IMR-90 (cell line): ENCODE measurements around the gene WDR46. TPM values are rescaled to one million over a fixed set of nuclear protein-coding genes. Genes with fewer than 3 reads are reported as not detected.
A peak's percentile ranks its signal among the peaks of the same experiment; 100 is the strongest.

Experiments used
- ATAC-seq: fragments of 200-7000 bp; cut with Tn5 transposase; 2 replicates; pipeline ENCODE4 v1.9.1; 2020; ENCODE audit warnings: low read depth, mild to moderate bottlenecking, moderate library complexity
- BruUV-seq: library from RNA; stranded (reverse); fragments of 400-500 nt; replicated peaks from 2 replicates; lab custom pipeline; 2021; lab: Mats Ljungman, UMichigan
- CTCF ChIA-PET: fragments of 300-600 bp; formaldehyde crosslinking; extraction: SDS; loops from one replicate; lab custom pipeline; 2021; ENCODE audit warnings: antibody characterized with exemption; lab: Yijun Ruan, JAX
- POLR2A ChIA-PET: fragments of 300-600 bp; sonication (Branson Sonifier 250); formaldehyde crosslinking; loops from one replicate; lab custom pipeline; 2022; ENCODE audit warnings: antibody characterized with exemption; ENCODE audit not compliant: unreplicated experiment; lab: Charles Lee
- DNase-seq: peaks from one replicate; pipeline ENCODE4 v3.0.0; 2013
- H2AFZ ChIP-seq: replicated peaks from 2 replicates; pipeline ENCODE3; 2013; ENCODE audit warnings: low read length, mild to moderate bottlenecking; ENCODE audit not compliant: poor library complexity
- H2AK5ac ChIP-seq: 2 replicates; pipeline ENCODE4 v1.6.1; 2013; ENCODE audit warnings: low read depth, low read length, inconsistent platforms
- H2AK9ac ChIP-seq: replicated peaks from 2 replicates; pipeline ENCODE3; 2013; ENCODE audit warnings: mild to moderate bottlenecking, low read depth, low read length, moderate library complexity; ENCODE audit not compliant: poor library complexity
- H2BK120ac ChIP-seq: 2 replicates; pipeline ENCODE4 v1.6.1; 2013; ENCODE audit warnings: low read depth, low read length, inconsistent platforms
- H2BK15ac ChIP-seq: 3 replicates; pipeline ENCODE4 v1.6.1; 2013; ENCODE audit warnings: low read depth, low read length, inconsistent platforms
- H2BK20ac ChIP-seq: 2 replicates; pipeline ENCODE4 v1.6.1; 2013; ENCODE audit warnings: low read depth, mild to moderate bottlenecking, inconsistent platforms, low read length, moderate library complexity
- H2BK5ac ChIP-seq: 2 replicates; pipeline ENCODE4 v1.6.1; 2013; ENCODE audit warnings: mild to moderate bottlenecking, low read depth, low read length, inconsistent platforms; ENCODE audit not compliant: poor library complexity, severe bottlenecking
- H3K14ac ChIP-seq: replicated peaks from 2 replicates; pipeline ENCODE4 v1.6.1; 2013; ENCODE audit warnings: low read depth, low read length, inconsistent platforms
- H3K18ac ChIP-seq: 2 replicates; pipeline ENCODE4 v1.6.1; 2013; ENCODE audit warnings: low read depth, low read length, control low read depth
- H3K23ac ChIP-seq: 2 replicates; pipeline ENCODE4 v1.6.1; 2013; ENCODE audit warnings: low read depth, low read length, inconsistent platforms
- H3K27ac ChIP-seq: 2 replicates; pipeline ENCODE4 v1.5.1; 2013; ENCODE audit warnings: mild to moderate bottlenecking, control low read depth, low read length; ENCODE audit not compliant: insufficient read depth
- H3K27me3 ChIP-seq: 2 replicates; pipeline ENCODE4 v1.6.1; 2013; ENCODE audit warnings: low read length; ENCODE audit not compliant: control insufficient read depth, insufficient read depth
- H3K36me3 ChIP-seq: 2 replicates; pipeline ENCODE4 v1.6.1; 2013; ENCODE audit warnings: low read length, mixed read lengths; ENCODE audit not compliant: control insufficient read depth, insufficient read depth
- H3K4ac ChIP-seq: 2 replicates; pipeline ENCODE4 v1.6.1; 2013; ENCODE audit warnings: low read depth, low read length, inconsistent platforms
- H3K4me1 ChIP-seq: 2 replicates; pipeline ENCODE4 v1.6.1; 2013; ENCODE audit warnings: low read length, mixed read lengths; ENCODE audit not compliant: control insufficient read depth, insufficient read depth
- H3K4me2 ChIP-seq: 2 replicates; pipeline ENCODE4 v1.6.1; 2013; ENCODE audit warnings: low read depth, mild to moderate bottlenecking, control low read depth, low read length, moderate library complexity
- H3K4me3 ChIP-seq: 2 replicates; pipeline ENCODE4 v1.5.1; 2013; ENCODE audit warnings: low read depth, mild to moderate bottlenecking, control low read depth, low read length, moderate library complexity; ENCODE audit not compliant: insufficient read depth
- H3K56ac ChIP-seq: 2 replicates; pipeline ENCODE4 v1.6.1; 2013; ENCODE audit warnings: low read length, inconsistent platforms; ENCODE audit not compliant: insufficient read depth; ENCODE audit errors: extremely low read depth
- H3K79me1 ChIP-seq, 2 experiments: 2 replicates each; pipeline ENCODE4 v1.6.1; 2013; ENCODE audit warnings: low read length in 2 of 2, inconsistent platforms in 1 of 2, low read depth in 1 of 2
- H3K9ac ChIP-seq: 2 replicates; pipeline ENCODE4 v1.6.1; 2013; ENCODE audit warnings: low read depth, low read length, control low read depth
- H3K9me1 ChIP-seq: 2 replicates; pipeline ENCODE4 v1.6.1; 2013; ENCODE audit warnings: low read length, inconsistent platforms; ENCODE audit not compliant: insufficient read depth
- H3K9me3 ChIP-seq: 2 replicates; pipeline ENCODE4 v1.6.1; 2013; ENCODE audit warnings: low read length; ENCODE audit not compliant: control insufficient read depth, insufficient read depth
- H4K20me1 ChIP-seq: 2 replicates; pipeline ENCODE4 v1.6.1; 2013; ENCODE audit warnings: low read length, inconsistent platforms; ENCODE audit not compliant: insufficient read depth
- H4K5ac ChIP-seq: 2 replicates; pipeline ENCODE4 v1.6.1; 2013; ENCODE audit warnings: mild to moderate bottlenecking, low read depth, low read length, control low read depth
- H4K8ac ChIP-seq, 2 experiments: 2 replicates each; pipeline ENCODE4 v1.6.1; 2013; ENCODE audit warnings: low read depth in 2 of 2, low read length in 2 of 2, control low read depth in 1 of 2, inconsistent platforms in 1 of 2
- H4K91ac ChIP-seq: 2 replicates; pipeline ENCODE4 v1.6.1; 2013; ENCODE audit warnings: low read depth, low read length, inconsistent platforms; ENCODE audit not compliant: insufficient read depth
- BHLHE40 ChIP-seq: fragments of 150-350 bp; IDR thresholded peaks from 2 replicates; pipeline ENCODE4 v1.6.1; 2016; ENCODE audit warnings: mild to moderate bottlenecking, low read depth, low read length
- CEBPB ChIP-seq: IDR thresholded peaks from 2 replicates; pipeline ENCODE4 v1.6.1; 2012; ENCODE audit warnings: low read depth, low read length, improper control_type of control experiment
- CTCF ChIP-seq: conservative IDR thresholded peaks from 2 replicates; pipeline ENCODE4 v1.5.1; 2012; ENCODE audit warnings: mild to moderate bottlenecking, low read depth, low read length, improper control_type of control experiment
- MAFK ChIP-seq: IDR thresholded peaks from 2 replicates; pipeline ENCODE4 v1.6.1; 2012; ENCODE audit warnings: low read depth, low read length, improper control_type of control experiment
- MXI1 ChIP-seq: IDR thresholded peaks from 2 replicates; pipeline ENCODE4 v1.6.1; 2012; ENCODE audit warnings: low read depth, mild to moderate bottlenecking, low read length, moderate library complexity, borderline replicate concordance
- NFE2L2 ChIP-seq: fragments of 150-350 bp; IDR thresholded peaks from 2 replicates; pipeline ENCODE4 v1.6.1; 2016; ENCODE audit warnings: low read depth, mild to moderate bottlenecking, low read length
- POLR2A ChIP-seq: IDR thresholded peaks from 2 replicates; pipeline ENCODE4 v1.6.1; 2012; ENCODE audit warnings: mild to moderate bottlenecking, low read depth, low read length
- RCOR1 ChIP-seq: IDR thresholded peaks from 2 replicates; pipeline ENCODE4 v1.6.1; 2012; ENCODE audit warnings: mild to moderate bottlenecking, low read length, improper control_type of control experiment; ENCODE audit not compliant: insufficient replicate concordance
- RFX5 ChIP-seq: IDR thresholded peaks from 2 replicates; pipeline ENCODE4 v1.8.0; 2012; ENCODE audit warnings: low read depth, mild to moderate bottlenecking, low read length, moderate library complexity
- SMC3 ChIP-seq: fragments of 150-350 bp; IDR thresholded peaks from 2 replicates; pipeline ENCODE4 v1.6.1; 2016; ENCODE audit warnings: low read depth, mild to moderate bottlenecking, antibody characterized with exemption, low read length, moderate library complexity
- WGBS, 2 experiments: methylation state at CpG; one replicate each; pipeline versions ENCODE4 v1.1.5 to v1.1.7; 2013; ENCODE audit warnings: missing lambda C conversion rate in 2 of 2; ENCODE audit not compliant: insufficient read length in 1 of 2; ENCODE audit errors: extremely low coverage in 2 of 2; 5-methylcytosine and 5-hydroxymethylcytosine counted together
- dilution Hi-C: fragments of 300-500 bp; cut with HindIII; formaldehyde crosslinking; loops from one replicate; pipeline ENCODE4 v1.14.3; 2018; ENCODE audit warnings: low sequenced_read_pairs; ENCODE audit not compliant: unreplicated experiment
- in situ Hi-C: fragments of 300-500 bp; cut with MboI; formaldehyde crosslinking; loops from 3 replicates; pipeline ENCODE4 v1.14.3; 2019; ENCODE audit warnings: low sequenced_read_pairs, inconsistent platforms, mixed read lengths
- intact Hi-C: fragments of 100-400 bp; cut with micrococcal nuclease; formaldehyde crosslinking; loops from 2 replicates; pipeline ENCODE4 v1.10.0; 2022
- polyA plus RNA-seq, 3 experiments: library from polyadenylated mRNA; depleted of rRNA; stranded (reverse); fragments of >200 nt; gene quantifications; 2 replicates each; pipeline ENCODE4 v1.2.3, GENCODE V29; 2012; ENCODE audit warnings: low replicate concordance in 1 of 3
- total RNA-seq: library from RNA; depleted of rRNA; stranded (reverse); fragments of >200 nt; gene quantifications from 2 replicates; pipeline ENCODE4 v1.2.3, GENCODE V29; 2012
- TF ChIP-seq, protein P1 (sequence below): fragments of 150-350 bp; IDR thresholded peaks from 2 replicates; pipeline ENCODE4 v1.6.1; 2016; ENCODE audit warnings: low read depth, mild to moderate bottlenecking, low read length, moderate library complexity, borderline replicate concordance

The WDR46 gene
- total and polyA plus RNA-seq, 2 of the 4 experiments (the other 2 are of a cell fraction): 73.8 to 81.6 TPM

- TF ChIP-seq, protein P1, sequence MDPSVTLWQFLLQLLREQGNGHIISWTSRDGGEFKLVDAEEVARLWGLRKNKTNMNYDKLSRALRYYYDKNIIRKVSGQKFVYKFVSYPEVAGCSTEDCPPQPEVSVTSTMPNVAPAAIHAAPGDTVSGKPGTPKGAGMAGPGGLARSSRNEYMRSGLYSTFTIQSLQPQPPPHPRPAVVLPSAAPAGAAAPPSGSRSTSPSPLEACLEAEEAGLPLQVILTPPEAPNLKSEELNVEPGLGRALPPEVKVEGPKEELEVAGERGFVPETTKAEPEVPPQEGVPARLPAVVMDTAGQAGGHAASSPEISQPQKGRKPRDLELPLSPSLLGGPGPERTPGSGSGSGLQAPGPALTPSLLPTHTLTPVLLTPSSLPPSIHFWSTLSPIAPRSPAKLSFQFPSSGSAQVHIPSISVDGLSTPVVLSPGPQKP: no peak
These were observed 17.4 kb downstream of the WDR46 start, which contains the start of the genes RPS18 and VPS52 (continued) for GRCh38 chr6:33271468-33272274.

GRCh38 chr6:33271117-33271467 is 17.9 kb downstream of the WDR46 start:
- TSS peak; percentile 83 for BruUV-seq
- no CpG with 5 or more reads among the region's 7 CpGs for WGBS, 2 experiments
- peak overlapping the region; percentile 64 for H2BK120ac ChIP-seq
- TF ChIP-seq POLR2A: no peak
- TF ChIP-seq BHLHE40: no peak
- TF ChIP-seq SMC3: no peak
- TF ChIP-seq, protein P1: no peak
- no peak for TF ChIP-seq NFE2L2
- no peak for TF ChIP-seq CEBPB
- no peak for TF ChIP-seq MXI1
- no peak for TF ChIP-seq RCOR1
- TF ChIP-seq RFX5: no peak
- TF ChIP-seq MAFK: no peak
- no peak for TF ChIP-seq CTCF

More at GRCh38 chr6:33271117-33271467, 17.9 kb downstream of the WDR46 start:
- H4K5ac ChIP-seq: peak overlapping the region; percentile 94
- peaks cover 23 to 58% of the 10 kb centered on the region in 2 experiments for H3K79me1 ChIP-seq
- dilution Hi-C loops: no loop called here
- peak overlapping the region; percentile 83; the same call in 1 of the 2 replicates for H3K23ac ChIP-seq
- in situ Hi-C loops: no loop called here
- H2AK5ac ChIP-seq: peak overlapping the region; percentile 98
- ChIA-PET CTCF (no interaction called here), POLR2A (no interaction called here)
- peak overlapping the region; percentile 89 for H3K27ac ChIP-seq
- peak overlapping the region; percentile 93 for H2AK9ac ChIP-seq
- peak overlapping the region; percentile 69 for H3K4me2 ChIP-seq
- peak overlapping the region; percentile 71 for H3K4me3 ChIP-seq
- intact Hi-C loops: no loop called here
- peaks cover 42% of the 10 kb centered on the region for H4K20me1 ChIP-seq
- no peaks in the 10 kb centered on the region for H3K27me3 ChIP-seq
- peaks cover 9% of the 10 kb centered on the region for H3K9me1 ChIP-seq
- peak overlapping the region; percentile 85 for H3K9ac ChIP-seq
- H3K4ac ChIP-seq: peak overlapping the region; percentile 95
- peak overlapping the region; percentile 95 for H3K14ac ChIP-seq
- DNase-seq: no peak
- H4K91ac ChIP-seq: peak overlapping the region; percentile 93
- H2BK15ac ChIP-seq: peak overlapping the region; percentile 40; the same call in 1 of the 3 replicates
- H3K36me3 ChIP-seq: peaks cover 59% of the 10 kb centered on the region
- peak overlapping the region; percentile 99 for H4K8ac ChIP-seq
- peak overlapping the region; percentile 37 for H3K18ac ChIP-seq
- H3K56ac ChIP-seq: peak overlapping the region; percentile 100
- H2BK20ac ChIP-seq: no peak overlapping the region
- ATAC-seq: peak; percentile 8
- H2BK5ac ChIP-seq: peak overlapping the region; percentile 92
- H3K9me3 ChIP-seq: no peaks in the 10 kb centered on the region
- H2AFZ ChIP-seq: peak overlapping the region; percentile 98
- H3K4me1 ChIP-seq: peaks cover 9% of the 10 kb centered on the region
